ENCODE measurements around the gene HHATL.
"Not testable (repeated sequence)": the region's sequence is repeated elsewhere in the genome, so short reads cannot be mapped to it uniquely, and the experiment has no call there.

HHATL gene

GRCh38 chr3:42733501-42734262 is 31.1 kb upstream of the HHATL start:
- DNase-seq: no peak

GRCh38 chr3:42732829-42733459 is 30.3 kb upstream of the HHATL start:
- DNase-seq: no peak

GRCh38 chr3:42732196-42732828 is 29.7 kb upstream of the HHATL start:
- DNase-seq: no peak

GRCh38 chr3:42731476-42732195 is 29.0 kb upstream of the HHATL start:
- DNase-seq: no peak

DNA sequence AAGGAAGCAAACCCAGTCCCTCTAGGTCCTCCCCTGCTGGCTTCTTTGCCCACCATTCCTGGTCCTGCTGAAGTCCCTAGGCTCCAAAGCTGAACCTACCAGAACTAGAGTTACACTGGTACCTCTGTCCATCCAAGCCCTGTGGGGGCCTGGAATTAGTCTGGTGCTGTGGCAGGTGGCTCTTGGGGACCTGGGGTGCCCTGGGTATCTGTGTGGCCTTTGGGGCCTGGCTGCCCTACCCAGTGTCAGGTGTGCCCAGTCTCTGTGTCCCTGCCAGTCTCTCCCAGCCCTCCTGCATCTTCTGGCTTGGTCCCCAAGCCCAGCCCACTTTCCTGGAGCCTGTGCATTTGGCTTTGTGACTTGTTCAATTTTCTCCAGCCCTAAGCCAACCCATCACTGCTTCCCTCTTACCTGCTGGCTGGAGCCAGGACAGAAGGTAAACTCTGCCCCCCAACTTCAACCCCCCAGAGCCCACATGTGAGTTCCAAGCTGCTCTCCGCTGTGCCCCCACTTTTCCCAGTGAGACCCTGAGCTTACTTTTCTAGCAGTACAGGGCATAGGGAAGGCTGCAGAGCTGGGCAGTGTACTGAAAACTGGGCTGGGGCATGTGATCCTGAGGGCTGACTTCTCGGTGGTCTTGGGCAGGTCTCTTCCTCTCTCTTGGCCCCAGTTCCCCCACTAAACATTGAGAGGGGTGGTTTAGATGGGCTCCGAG is 28.3 kb upstream of the HHATL start:
- no peak for DNase-seq

- DNase-seq: no peak
Observed at GRCh38 chr3:42730294-42730693, 27.7 kb upstream of the HHATL start.

GRCh38 chr3:42729404-42730145 is 27.0 kb upstream of the HHATL start:
- no peak for DNase-seq

- DNase-seq: no peak
Observed at GRCh38 chr3:42728668-42729364, 26.2 kb upstream of the HHATL start.

DNA sequence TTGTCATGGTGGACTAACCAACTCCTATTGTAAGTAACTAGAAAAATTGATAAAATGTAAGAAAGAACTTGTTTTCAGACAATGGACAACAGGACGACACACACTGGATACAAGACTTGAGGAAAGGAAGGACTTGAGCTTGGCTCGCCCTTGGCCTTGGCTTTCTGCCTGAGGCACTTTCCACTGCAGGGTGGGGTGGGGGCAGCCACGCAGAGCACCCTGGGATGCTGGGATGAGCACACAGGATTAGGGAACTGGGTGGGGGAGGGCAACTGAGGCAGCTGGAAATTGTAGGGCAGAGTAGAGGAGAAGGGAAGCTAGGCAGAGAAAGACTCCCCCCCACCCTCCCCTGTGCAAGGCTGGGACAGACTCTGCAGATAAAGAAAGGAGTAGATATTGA is 25.5 kb upstream of the HHATL start:
- no peak for DNase-seq

DNA sequence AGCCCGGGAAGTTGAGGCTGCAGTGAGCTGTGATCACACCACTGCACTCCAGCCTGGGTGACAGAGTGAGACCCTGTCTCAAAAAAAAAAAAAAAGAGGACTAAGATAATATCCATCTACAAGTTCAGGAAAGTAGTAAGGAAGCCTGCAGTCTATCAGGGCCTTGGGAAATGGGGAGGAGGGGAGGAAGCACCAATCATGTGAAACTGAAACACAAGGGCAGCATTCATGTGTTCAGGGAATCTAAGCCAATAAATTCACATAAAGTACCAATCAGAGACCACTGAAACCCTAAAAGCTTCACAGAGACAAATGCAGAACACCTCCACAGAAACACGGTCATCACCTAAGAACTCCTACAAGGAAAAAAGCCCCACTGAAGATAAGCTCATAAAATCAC is 22.9 kb upstream of the HHATL start:
- DNase-seq: no peak

GRCh38 chr3:42723219-42723618 is 20.6 kb upstream of the HHATL start:
- no peak for DNase-seq

DNA sequence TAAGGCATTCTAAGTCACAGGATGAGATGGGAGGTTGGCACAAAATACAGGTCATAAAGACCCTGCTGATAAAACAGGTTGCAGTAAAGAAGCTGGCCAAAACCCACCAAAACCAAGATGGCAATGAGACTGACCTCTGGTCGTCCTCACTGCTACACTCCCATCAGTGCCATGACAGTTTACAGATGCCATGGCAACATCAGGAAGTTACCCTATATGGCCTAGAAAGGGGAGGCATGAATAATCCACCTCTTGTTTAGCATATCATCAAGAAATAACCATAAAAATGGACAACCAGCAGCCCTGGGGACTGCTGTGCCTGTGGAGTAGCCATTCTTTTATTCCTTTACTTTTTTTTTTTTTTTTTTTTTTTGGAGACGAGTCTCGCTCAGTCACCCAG is 19.8 kb upstream of the HHATL start:
- DNase-seq: not testable (repeated sequence)

DNA sequence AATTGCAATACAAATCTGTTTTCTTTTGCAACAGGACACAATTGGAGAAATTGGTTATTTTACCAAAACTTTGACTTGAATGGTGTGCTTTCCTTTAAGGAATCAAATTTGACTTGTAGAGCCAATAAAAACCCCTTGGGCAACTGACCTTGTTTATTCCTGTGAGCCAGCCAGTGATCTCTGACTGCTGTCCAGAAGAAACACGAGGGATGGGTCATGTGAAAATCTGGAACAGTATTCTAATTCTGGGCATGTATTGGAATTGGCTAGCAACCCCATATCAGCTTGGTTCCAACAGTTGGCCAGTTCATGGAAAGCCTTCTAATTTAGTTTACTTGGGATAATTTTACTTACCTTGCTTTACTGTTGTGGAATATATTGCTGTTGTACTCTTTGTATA is 19.1 kb upstream of the HHATL start:
- DNase-seq: no peak

DNA sequence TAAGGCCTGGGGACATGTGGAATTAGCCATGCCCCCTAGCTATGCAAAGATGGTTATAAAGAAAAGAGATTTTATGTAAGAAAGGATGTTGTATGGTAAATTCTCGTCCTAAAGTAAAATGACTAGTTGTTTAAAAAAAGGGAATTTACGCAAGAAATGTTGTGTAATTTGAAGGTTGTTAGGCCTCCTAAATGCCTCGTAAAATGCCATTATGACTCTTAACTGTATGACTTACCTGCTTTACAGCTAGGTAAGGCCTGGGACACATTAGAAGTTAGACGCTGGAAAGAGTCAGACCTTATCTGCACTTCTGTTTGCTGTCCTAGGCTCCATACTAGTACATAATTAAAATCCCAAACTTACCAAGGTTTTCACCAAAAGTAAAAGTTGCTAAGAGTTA is 17.5 kb upstream of the HHATL start:
- DNase-seq: no peak

DNA sequence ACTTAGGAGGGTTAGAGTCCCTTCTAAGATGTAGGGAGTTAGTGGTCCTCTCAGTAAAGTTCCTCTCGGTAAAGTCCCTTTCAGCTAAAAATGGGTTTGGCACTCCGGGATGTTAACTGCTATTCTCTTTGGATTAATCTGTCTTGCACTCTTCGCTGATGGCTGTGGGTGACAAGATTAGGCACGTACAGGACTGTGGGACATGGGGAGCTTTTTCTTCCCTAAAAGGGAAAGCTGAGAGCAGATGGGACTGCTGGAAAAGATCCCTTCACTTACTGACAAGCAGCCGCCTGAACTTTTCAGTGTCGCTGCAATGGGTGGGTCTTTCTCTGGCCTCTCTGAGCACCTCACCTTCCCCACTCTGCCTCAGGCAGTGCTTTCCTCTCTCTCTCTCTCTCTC is 16.4 kb upstream of the HHATL start:
- no peak for DNase-seq

DNA sequence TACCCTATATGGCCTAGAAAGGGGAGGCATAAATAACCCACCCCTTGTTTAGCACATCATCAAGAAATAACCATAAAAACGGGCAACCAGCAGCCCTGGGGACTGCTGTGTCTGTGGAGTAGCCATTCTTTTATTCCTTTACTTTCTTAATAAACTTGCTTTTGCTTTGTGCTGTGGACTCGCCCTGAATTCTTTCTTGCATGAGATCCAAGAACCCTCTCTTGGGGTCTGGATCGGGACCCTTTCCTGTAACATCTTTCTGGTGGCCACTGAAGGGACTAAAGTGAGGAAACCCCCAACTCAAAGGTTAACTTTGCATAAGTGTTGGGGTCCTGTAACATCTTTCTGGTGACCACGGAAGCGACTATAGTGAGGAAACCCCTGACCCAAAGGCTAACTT is 15.7 kb upstream of the HHATL start:
- DNase-seq: no peak

GRCh38 chr3:42717306-42717705 is 14.7 kb upstream of the HHATL start:
- DNase-seq: no peak

GRCh38 chr3:42714171-42714852 is 11.7 kb upstream of the HHATL start:
- no peak for DNase-seq

DNA sequence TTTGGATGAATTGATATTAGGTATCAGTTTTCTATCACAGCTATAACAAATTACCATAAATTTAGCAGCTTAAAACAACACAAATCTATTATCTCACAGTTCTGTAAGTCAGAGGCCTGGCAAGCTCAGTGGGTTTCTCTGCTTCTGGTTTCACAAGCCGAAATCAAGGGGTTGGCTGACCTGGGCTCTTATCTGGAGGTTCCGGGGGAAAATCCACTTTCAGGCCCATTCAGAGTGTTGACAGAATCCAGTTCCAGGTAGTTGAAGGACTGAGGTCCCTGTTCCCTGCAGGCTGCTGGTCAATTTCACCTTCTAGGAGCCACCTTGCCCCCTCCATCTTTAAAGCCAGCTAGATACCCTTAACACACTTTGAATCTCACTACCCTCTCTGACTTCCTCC is 11.1 kb upstream of the HHATL start:
- peak; percentile 1 for DNase-seq

DNA sequence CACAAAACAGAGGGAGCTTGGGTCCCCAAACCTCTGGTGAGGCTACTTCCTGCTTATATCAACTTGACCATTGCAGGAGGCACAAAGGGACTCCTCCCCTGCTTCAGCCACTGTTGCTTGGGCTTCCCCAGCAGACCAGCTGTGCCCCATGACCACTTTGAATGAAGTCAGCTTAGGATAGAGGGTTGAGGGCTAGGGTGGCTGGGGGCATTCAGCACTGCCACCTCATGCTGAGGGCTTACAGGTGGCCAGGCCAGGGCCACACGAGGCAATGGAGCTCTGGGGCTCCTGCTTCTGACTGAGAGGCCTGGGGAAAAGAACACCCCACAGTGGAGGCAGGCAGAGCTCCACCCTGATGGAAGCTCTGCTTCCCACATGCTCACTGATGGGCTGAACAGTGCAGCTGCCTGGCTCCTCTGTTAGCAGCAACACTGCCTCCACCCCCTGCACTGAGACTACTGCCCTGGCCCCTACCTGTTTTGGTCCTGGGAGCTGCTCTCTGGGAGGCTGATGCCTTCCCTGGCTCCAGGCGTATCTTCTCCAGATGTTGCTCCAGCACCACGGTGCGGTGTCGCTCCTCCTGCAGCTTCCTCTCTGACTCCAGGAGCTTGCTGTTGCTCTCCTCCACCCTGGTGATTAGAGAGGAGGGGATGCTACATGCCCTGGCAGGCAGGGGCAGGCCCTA is 10.2 kb upstream of the HHATL start:
- peak; percentile 1 for DNase-seq

DNA sequence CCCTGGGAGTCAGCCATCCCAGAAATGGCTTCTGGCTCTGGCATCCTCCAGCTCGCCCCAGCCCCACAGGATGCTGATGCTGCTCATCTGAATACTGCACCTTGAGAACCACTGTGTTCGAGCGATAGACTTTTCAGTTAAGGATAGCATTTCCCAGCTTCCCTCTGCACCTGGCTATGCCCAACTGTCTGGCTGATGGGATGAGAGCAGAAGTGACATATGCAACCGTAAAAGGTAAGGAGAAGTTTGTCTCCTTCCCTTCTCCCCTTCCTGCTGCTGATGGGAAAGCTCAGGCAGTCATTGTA is 9.7 kb upstream of the HHATL start:
- DNase-seq: peak; percentile 2
